ENCODE data around the gene HACD3. TPM values are rescaled to one million over a fixed set of nuclear protein-coding genes. Genes with fewer than 3 reads are reported as not detected.

The HACD3 gene
- total RNA-seq, 1 experiment from 2014 or later, result 87.2 TPM

GRCh38 chr15:65587094-65587493 lies 56.8 kb downstream of the HACD3 start:
- Histone ChIP-seq H3K9me3 (ENCODE audit: low read length) (no peaks in the 10 kb centered on the region), H3K9ac (ENCODE audit: low read length) (no peak overlapping the region), H3K27me3 (ENCODE audit: low read length) (no peaks in the 10 kb centered on the region), H3K4me1 (ENCODE audit: low read length) (peaks cover 16% of the 10 kb centered on the region), H2AFZ (ENCODE audit: low read length) (no peak overlapping the region), H4K20me1 (ENCODE audit: insufficient read depth, low read depth, low read length) (no peaks in the 10 kb centered on the region), H3K27ac (ENCODE audit: low read length) (no peak overlapping the region), H3K36me3 (ENCODE audit: insufficient read depth, low read length) (peaks cover 61% of the 10 kb centered on the region), H3K4me3 (ENCODE audit: low read length) (no peak overlapping the region), H3K4me2 (ENCODE audit: low read depth, low read length, poor library complexity, severe bottlenecking) (no peak overlapping the region), H3K9me2 (replicated peaks; ENCODE audit: insufficient read depth, low read length) (no peaks in the 10 kb centered on the region), H3K79me2 (ENCODE audit: low read length) (no peaks in the 10 kb centered on the region)
- no peak for DNase-seq

DNA sequence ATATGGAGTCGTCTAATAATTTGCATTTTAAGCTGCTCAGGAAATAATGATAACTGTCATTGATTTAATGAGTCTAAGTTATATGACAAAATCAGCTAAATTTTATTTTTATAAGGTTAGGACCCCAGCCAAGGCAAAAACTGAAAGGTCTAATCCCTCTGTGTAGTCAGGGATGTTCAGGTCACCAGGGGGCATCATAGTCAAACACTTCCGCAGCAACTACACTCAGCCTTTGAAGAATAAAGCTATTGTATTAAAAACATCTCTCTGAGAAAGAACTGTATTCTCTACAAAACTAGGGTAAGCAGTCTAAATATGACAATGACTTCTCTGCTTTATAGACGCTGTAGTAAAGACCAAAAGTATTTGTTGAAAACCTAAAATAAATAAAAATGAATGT lies 65.7 kb downstream of the HACD3 start:
- H3K79me2 ChIP-seq (ENCODE audit: low read length), result peaks cover 10% of the 10 kb centered on the region; the same call in 1 of the 2 replicates
- H3K9me3 ChIP-seq (ENCODE audit: low read length), result no peaks in the 10 kb centered on the region
- H3K9ac ChIP-seq (ENCODE audit: low read length), result no peak overlapping the region
- H3K27ac ChIP-seq (ENCODE audit: low read length), result no peak overlapping the region
- no peaks in the 10 kb centered on the region for H4K20me1 ChIP-seq (ENCODE audit: insufficient read depth, low read depth, low read length)
- H3K4me1 ChIP-seq (ENCODE audit: low read length), result peaks cover 8% of the 10 kb centered on the region; the same call in 1 of the 2 replicates
- H3K27me3 ChIP-seq (ENCODE audit: low read length), result no peaks in the 10 kb centered on the region
- H3K36me3 ChIP-seq (ENCODE audit: insufficient read depth, low read length), result peaks cover 56% of the 10 kb centered on the region
- H3K4me2 ChIP-seq (ENCODE audit: low read depth, low read length, poor library complexity, severe bottlenecking), result no peak overlapping the region
- no peak overlapping the region for H3K4me3 ChIP-seq (ENCODE audit: low read length)
- H3K9me2 ChIP-seq (replicated peaks; ENCODE audit: insufficient read depth, low read length), result no peaks in the 10 kb centered on the region
- no peak overlapping the region for H2AFZ ChIP-seq (ENCODE audit: low read length)
- DNase-seq, result peak; percentile 68

- DNase-seq, result no peak
- H3K4me3 ChIP-seq (ENCODE audit: low read length), result no peak overlapping the region
- H4K20me1 ChIP-seq (ENCODE audit: insufficient read depth, low read depth, low read length), result no peaks in the 10 kb centered on the region
- no peak overlapping the region for H3K9ac ChIP-seq (ENCODE audit: low read length)
- H3K4me1 ChIP-seq (ENCODE audit: low read length), result peaks cover 8% of the 10 kb centered on the region; the same call in 1 of the 2 replicates
- no peaks in the 10 kb centered on the region for H3K9me2 ChIP-seq (replicated peaks; ENCODE audit: insufficient read depth, low read length)
- no peaks in the 10 kb centered on the region for H3K27me3 ChIP-seq (ENCODE audit: low read length)
- no peak overlapping the region for H3K4me2 ChIP-seq (ENCODE audit: low read depth, low read length, poor library complexity, severe bottlenecking)
- H3K79me2 ChIP-seq (ENCODE audit: low read length), result peaks cover 13% of the 10 kb centered on the region; the same call in 1 of the 2 replicates
- peak overlapping the region; percentile 61 for H3K27ac ChIP-seq (ENCODE audit: low read length)
- peaks cover 54% of the 10 kb centered on the region for H3K36me3 ChIP-seq (ENCODE audit: insufficient read depth, low read length)
- no peaks in the 10 kb centered on the region for H3K9me3 ChIP-seq (ENCODE audit: low read length)
- no peak overlapping the region for H2AFZ ChIP-seq (ENCODE audit: low read length)
Measured at GRCh38 chr15:65598468-65598867, 68.2 kb downstream of the HACD3 start.

DNA sequence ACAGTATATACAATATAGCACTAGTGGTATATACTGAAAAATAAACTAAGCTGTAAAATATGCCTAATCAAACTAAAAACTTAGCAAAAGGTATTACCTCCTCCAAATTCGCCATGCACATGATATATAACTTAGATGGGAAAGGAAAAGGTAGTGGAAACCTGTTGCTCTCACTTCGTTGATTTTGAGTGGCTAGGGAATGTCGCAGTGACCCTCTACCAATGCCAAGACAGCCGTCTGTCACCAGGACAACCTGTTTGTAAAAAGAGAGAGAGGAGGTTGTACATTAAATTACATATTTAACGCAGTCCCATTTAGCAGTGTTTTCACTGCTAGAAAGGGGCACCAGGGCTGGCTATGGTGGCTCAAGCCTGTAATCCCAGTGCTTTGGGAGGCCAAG lies 69.4 kb downstream of the HACD3 start:
- Histone ChIP-seq H3K4me3 (ENCODE audit: low read length) (no peak overlapping the region), H3K9me3 (ENCODE audit: low read length) (no peaks in the 10 kb centered on the region), H3K4me1 (ENCODE audit: low read length) (peaks cover 8% of the 10 kb centered on the region; the same call in 1 of the 2 replicates), H3K9me2 (replicated peaks; ENCODE audit: insufficient read depth, low read length) (no peaks in the 10 kb centered on the region), H3K36me3 (ENCODE audit: insufficient read depth, low read length) (peaks cover 60% of the 10 kb centered on the region), H3K4me2 (ENCODE audit: low read depth, low read length, poor library complexity, severe bottlenecking) (no peak overlapping the region), H3K27ac (ENCODE audit: low read length) (no peak overlapping the region), H2AFZ (ENCODE audit: low read length) (no peak overlapping the region), H3K9ac (ENCODE audit: low read length) (no peak overlapping the region), H3K79me2 (ENCODE audit: low read length) (peaks cover 15% of the 10 kb centered on the region), H4K20me1 (ENCODE audit: insufficient read depth, low read depth, low read length) (no peaks in the 10 kb centered on the region), H3K27me3 (ENCODE audit: low read length) (no peaks in the 10 kb centered on the region)
- no peak for DNase-seq

DNA sequence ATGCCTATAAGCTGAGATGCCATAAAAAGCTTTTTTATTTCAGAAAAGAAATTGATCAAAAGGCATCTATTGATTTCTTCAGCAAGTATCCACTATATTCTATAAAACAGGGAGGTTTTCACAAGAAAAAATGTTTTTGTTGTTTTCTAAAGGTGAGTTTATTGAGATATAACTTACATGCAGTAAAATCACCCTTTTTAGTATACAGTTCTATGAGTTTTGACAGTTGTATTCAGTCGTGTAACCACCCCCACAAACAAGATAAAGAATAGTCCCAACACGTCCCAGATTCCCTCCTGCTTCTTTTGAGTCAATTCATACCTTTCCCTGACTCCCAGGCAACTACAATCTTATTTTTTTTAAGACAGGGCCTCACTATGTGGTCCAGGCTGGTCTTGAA lies 72.9 kb downstream of the HACD3 start:
- H3K36me3 ChIP-seq (ENCODE audit: insufficient read depth, low read length), result peaks cover 45% of the 10 kb centered on the region

DNA sequence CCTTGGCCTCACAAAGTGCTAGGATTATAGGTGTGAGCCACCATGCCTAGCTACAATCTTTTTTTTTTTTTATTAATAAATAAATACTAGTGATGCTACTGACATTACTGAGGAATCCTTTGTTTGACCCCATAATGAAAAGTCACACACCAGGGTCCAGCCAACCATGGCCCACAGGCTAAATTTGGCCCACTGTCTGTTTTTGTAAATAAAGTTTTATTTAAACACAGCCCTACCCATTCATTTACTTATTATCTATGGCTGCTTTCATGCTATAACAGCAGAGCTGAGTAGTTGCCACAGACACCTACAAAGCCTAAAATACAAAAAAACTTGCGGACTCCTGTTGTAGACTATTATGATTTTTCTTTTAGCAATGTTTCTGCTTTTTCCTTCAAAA lies 73.3 kb downstream of the HACD3 start:
- no peak overlapping the region for H3K27ac ChIP-seq (ENCODE audit: low read length)
- no peaks in the 10 kb centered on the region for H4K20me1 ChIP-seq (ENCODE audit: insufficient read depth, low read depth, low read length)
- H3K4me1 ChIP-seq (ENCODE audit: low read length), result peaks cover 5% of the 10 kb centered on the region; the same call in 1 of the 2 replicates
- H3K27me3 ChIP-seq (ENCODE audit: low read length), result no peaks in the 10 kb centered on the region
- H3K4me2 ChIP-seq (ENCODE audit: low read depth, low read length, poor library complexity, severe bottlenecking), result no peak overlapping the region
- no peaks in the 10 kb centered on the region for H3K9me2 ChIP-seq (replicated peaks; ENCODE audit: insufficient read depth, low read length)
- H3K36me3 ChIP-seq (ENCODE audit: insufficient read depth, low read length), result peaks cover 40% of the 10 kb centered on the region
- no peak overlapping the region for H2AFZ ChIP-seq (ENCODE audit: low read length)
- no peak for DNase-seq
- H3K4me3 ChIP-seq (ENCODE audit: low read length), result no peak overlapping the region
- H3K9ac ChIP-seq (ENCODE audit: low read length), result no peak overlapping the region
- H3K9me3 ChIP-seq (ENCODE audit: low read length), result no peaks in the 10 kb centered on the region
- peaks cover 45% of the 10 kb centered on the region for H3K79me2 ChIP-seq (ENCODE audit: low read length)

More for the DNA sequence above, 72.9 kb downstream of the HACD3 start:
- no peaks in the 10 kb centered on the region for H3K27me3 ChIP-seq (ENCODE audit: low read length)
- H3K4me1 ChIP-seq (ENCODE audit: low read length), result peaks cover 8% of the 10 kb centered on the region; the same call in 1 of the 2 replicates
- H3K4me2 ChIP-seq (ENCODE audit: low read depth, low read length, poor library complexity, severe bottlenecking), result no peak overlapping the region
- no peak overlapping the region for H2AFZ ChIP-seq (ENCODE audit: low read length)
- no peak overlapping the region for H3K4me3 ChIP-seq (ENCODE audit: low read length)
- no peaks in the 10 kb centered on the region for H3K9me3 ChIP-seq (ENCODE audit: low read length)
- DNase-seq, result no peak
- no peaks in the 10 kb centered on the region for H4K20me1 ChIP-seq (ENCODE audit: insufficient read depth, low read depth, low read length)
- H3K27ac ChIP-seq (ENCODE audit: low read length), result no peak overlapping the region
- no peak overlapping the region for H3K9ac ChIP-seq (ENCODE audit: low read length)
- H3K79me2 ChIP-seq (ENCODE audit: low read length), result peaks cover 40% of the 10 kb centered on the region
- no peaks in the 10 kb centered on the region for H3K9me2 ChIP-seq (replicated peaks; ENCODE audit: insufficient read depth, low read length)

DNA sequence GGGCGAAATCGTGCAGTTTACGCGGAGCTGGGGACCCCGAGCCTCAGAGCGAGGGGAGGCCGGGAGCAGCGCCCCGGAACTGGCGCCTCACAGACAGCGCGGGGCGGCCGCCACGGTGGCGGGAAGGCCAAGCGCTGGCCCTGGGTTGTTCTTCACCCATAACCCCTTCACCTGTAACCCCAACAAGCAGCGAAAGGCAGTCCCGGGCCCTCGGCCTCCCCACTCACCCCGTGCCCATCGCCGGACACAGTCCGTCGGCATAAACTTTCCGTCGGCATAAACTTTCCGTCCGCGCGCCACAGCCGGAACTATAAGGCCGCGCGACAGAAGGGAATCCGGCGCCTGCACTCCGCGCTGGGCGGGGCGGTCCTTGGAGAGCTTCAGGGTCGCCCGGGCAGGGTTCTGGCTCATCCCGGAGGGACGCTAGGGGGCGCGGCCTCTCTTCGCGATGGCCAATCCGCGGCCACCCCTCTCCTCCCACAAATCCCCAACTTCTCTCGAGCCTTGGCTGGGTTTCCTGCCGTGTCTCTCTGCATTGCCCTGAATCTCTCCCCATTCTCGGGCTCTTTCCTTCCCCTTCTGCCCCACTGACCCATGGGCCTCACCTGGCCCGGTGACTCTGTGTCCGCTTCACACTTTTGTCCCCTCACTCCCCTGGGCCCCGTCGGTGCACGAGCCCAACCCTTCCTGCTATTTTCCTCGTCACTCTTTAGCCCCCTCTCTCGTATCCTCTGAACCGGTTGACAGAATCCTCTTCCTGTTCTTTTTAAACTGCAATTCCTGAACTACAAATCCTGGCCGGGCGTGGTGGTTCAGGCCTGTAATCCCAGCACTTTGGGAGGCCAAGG lies 80.8 kb downstream of the HACD3 start, which contains the start of gene INTS14:
Gene INTS14 (minus strand): TSS at position 261 of the 848 bp plus-strand sequence. CDS start 3,751 bp downstream, outside the sequence.
- Histone ChIP-seq H3K27ac (ENCODE audit: low read length) (peak within 1 kb of the TSS; percentile 72), H3K4me2 (ENCODE audit: low read depth, low read length, poor library complexity, severe bottlenecking) (peak within 1 kb of the TSS; percentile 86), H4K20me1 (ENCODE audit: insufficient read depth, low read depth, low read length) (no peaks in the 10 kb centered on the region), H2AFZ (ENCODE audit: low read length) (peak within 1 kb of the TSS; percentile 96), H3K36me3 (ENCODE audit: insufficient read depth, low read length) (no peaks in the 10 kb centered on the region), H3K4me1 (ENCODE audit: low read length) (peaks cover 39% of the 10 kb centered on the region), H3K9ac (ENCODE audit: low read length) (peak within 1 kb of the TSS; percentile 88), H3K4me3 (ENCODE audit: low read length) (peak within 1 kb of the TSS; percentile 79), H3K79me2 (ENCODE audit: low read length) (peaks cover 65% of the 10 kb centered on the region), H3K27me3 (ENCODE audit: low read length) (no peaks in the 10 kb centered on the region), H3K9me2 (replicated peaks; ENCODE audit: insufficient read depth, low read length) (no peaks in the 10 kb centered on the region), H3K9me3 (ENCODE audit: low read length) (no peaks in the 10 kb centered on the region)
- DNase-seq, result peak; percentile 98

- peak overlapping the region; percentile 79 for H3K4me3 ChIP-seq (ENCODE audit: low read length)
- DNase-seq, result peak; percentile 56
Measured at GRCh38 chr15:65611888-65612615, 81.8 kb downstream of the HACD3 start.

More at GRCh38 chr15:65611888-65612615, 81.8 kb downstream of the HACD3 start:
- Histone ChIP-seq H3K4me1 (ENCODE audit: low read length) (peaks cover 39% of the 10 kb centered on the region), H3K79me2 (ENCODE audit: low read length) (peaks cover 56% of the 10 kb centered on the region), H3K27me3 (ENCODE audit: low read length) (no peaks in the 10 kb centered on the region), H4K20me1 (ENCODE audit: insufficient read depth, low read depth, low read length) (no peaks in the 10 kb centered on the region), H3K9ac (ENCODE audit: low read length) (peak overlapping the region; percentile 80), H3K36me3 (ENCODE audit: insufficient read depth, low read length) (no peaks in the 10 kb centered on the region), H3K9me3 (ENCODE audit: low read length) (no peaks in the 10 kb centered on the region), H3K27ac (ENCODE audit: low read length) (peak overlapping the region; percentile 65), H3K9me2 (replicated peaks; ENCODE audit: insufficient read depth, low read length) (no peaks in the 10 kb centered on the region), H2AFZ (ENCODE audit: low read length) (peak overlapping the region; percentile 40; the same call in 1 of the 2 replicates), H3K4me2 (ENCODE audit: low read depth, low read length, poor library complexity, severe bottlenecking) (peak overlapping the region; percentile 86)

Data from Karpas-422 (cell line).